ENCODE data around the gene SFMBT1.

SFMBT1 gene

GRCh38 chr3:52959773-52960172 is 86.1 kb downstream of the SFMBT1 start:
- peaks cover 47% of the 10 kb centered on the region for H3K4me1 Mint-ChIP-seq
- H3K9me3 Mint-ChIP-seq = peaks cover 3% of the 10 kb centered on the region
- peaks cover 29% of the 10 kb centered on the region for H3K36me3 Mint-ChIP-seq
- no peaks in the 10 kb centered on the region for H3K27me3 Mint-ChIP-seq
- H3K4me3 Mint-ChIP-seq = no peak overlapping the region
- ATAC-seq = no peak
- peak overlapping the region; percentile 22 for H3K27ac Mint-ChIP-seq

GRCh38 chr3:52939600-52939999 is 106.3 kb downstream of the SFMBT1 start:
- Mint-ChIP-seq H3K27ac (no peak overlapping the region), H3K4me3 (no peak overlapping the region), H3K9me3 (no peaks in the 10 kb centered on the region)

DNA sequence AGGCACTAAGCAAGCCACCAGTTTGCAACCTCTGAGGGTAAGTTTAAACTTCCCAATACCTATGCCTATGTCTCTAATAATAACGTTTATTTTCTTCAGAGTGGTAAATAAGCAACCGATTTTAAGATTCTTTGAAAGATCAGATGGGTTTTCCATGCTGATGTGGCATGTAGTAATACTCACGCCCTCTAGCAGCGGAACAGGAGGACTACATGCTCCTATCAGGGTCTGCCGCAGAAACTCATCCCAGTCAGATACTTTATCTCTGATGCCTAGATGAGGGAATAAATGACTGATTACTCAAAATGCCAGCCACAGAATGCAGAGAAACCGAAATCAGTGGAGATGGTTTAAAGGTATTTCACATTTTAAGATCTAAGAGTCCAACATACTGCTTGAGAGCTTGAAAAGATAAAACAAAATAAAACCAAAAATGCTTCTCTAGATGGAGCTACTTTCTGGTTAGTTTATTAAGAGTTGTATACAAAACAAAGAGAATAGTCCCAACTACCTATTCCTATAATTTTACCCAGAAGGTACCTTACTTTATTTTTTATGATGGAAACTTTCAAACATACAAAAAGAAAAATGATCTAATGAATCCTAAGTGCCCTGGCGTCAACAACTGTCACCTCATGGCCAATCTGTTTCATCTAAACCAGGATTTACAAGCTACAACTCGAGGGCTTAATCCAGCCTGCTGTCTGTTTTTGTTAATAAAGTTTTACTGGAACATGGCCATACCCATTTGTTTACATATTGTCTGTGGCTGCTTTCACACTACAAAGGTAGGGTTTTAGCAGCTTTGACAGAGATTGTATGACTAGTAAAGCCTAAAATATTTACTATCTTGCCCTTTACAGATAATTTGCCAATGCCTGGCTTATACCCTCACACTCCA is 111.0 kb downstream of the SFMBT1 start:
- Mint-ChIP-seq H3K9me3 (no peaks in the 10 kb centered on the region), H3K4me1 (peaks cover 22% of the 10 kb centered on the region), H3K27ac (peak overlapping the region; percentile 29), H3K36me3 (peaks cover 22% of the 10 kb centered on the region), H3K4me3 (no peak overlapping the region), H3K27me3 (no peaks in the 10 kb centered on the region)
- ATAC-seq = peak; percentile 78

More at GRCh38 chr3:52939600-52939999, 106.3 kb downstream of the SFMBT1 start:
- no peak for ATAC-seq
- no peaks in the 10 kb centered on the region for H3K27me3 Mint-ChIP-seq
- H3K36me3 Mint-ChIP-seq = peaks cover 15% of the 10 kb centered on the region
- peaks cover 5% of the 10 kb centered on the region for H3K4me1 Mint-ChIP-seq

DNA sequence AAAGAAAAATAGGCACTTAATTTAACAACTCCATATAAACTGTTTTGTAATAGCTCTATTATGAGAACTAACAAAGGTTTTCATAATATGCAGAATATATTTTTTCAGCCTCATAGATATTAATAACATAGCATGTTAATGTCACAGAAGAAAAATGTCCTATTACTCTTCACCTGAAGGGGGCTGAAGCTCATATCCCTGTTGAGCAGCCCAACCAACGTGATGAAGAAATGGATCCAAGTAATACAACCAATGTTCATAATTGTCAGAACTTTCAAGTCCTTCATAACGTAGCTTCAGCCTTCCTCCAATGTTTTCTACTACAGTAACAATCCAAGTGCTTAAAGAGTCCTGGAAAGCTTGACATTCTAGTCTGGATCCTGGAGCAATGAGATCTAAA is 114.0 kb downstream of the SFMBT1 start:
- Mint-ChIP-seq H3K4me1 (peaks cover 25% of the 10 kb centered on the region), H3K9me3 (no peaks in the 10 kb centered on the region), H3K4me3 (no peak overlapping the region), H3K27me3 (no peaks in the 10 kb centered on the region), H3K36me3 (peaks cover 29% of the 10 kb centered on the region), H3K27ac (peak overlapping the region; percentile 82)
- ATAC-seq = no peak

- peaks cover 33% of the 10 kb centered on the region for H3K36me3 Mint-ChIP-seq
Observed at GRCh38 chr3:52931328-52931727, 114.5 kb downstream of the SFMBT1 start.

DNA sequence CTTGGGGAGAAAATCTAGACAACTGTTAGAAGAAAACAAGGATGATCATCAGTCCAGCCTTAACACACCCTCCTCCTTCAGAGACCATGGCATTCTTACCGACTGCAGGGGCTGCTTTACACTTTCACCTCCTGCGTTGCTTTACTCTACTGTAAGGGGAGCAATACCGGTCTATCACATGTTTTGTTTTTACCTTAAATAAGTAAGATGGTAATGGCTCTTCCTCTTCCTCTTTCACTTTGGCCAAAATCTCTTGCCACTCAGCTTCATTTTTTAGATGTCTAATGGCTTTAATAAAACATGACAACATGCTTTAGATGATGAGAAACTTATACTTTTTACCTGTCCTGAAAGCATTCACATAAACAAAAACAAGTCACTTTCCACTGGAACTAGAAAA is 115.1 kb downstream of the SFMBT1 start:
- Mint-ChIP-seq H3K27me3 (no peaks in the 10 kb centered on the region), H3K4me3 (peak overlapping the region; percentile 5), H3K27ac (peak overlapping the region; percentile 82), H3K36me3 (peaks cover 33% of the 10 kb centered on the region), H3K4me1 (peaks cover 25% of the 10 kb centered on the region), H3K9me3 (no peaks in the 10 kb centered on the region)
- no peak for ATAC-seq

More at GRCh38 chr3:52931328-52931727, 114.5 kb downstream of the SFMBT1 start:
- no peak for ATAC-seq
- Mint-ChIP-seq H3K9me3 (no peaks in the 10 kb centered on the region), H3K4me3 (no peak overlapping the region), H3K4me1 (peaks cover 25% of the 10 kb centered on the region), H3K27ac (peak overlapping the region; percentile 82), H3K27me3 (no peaks in the 10 kb centered on the region)

GRCh38 chr3:52926554-52926953 is 119.3 kb downstream of the SFMBT1 start:
- Mint-ChIP-seq H3K36me3 (peaks cover 52% of the 10 kb centered on the region), H3K4me1 (peaks cover 17% of the 10 kb centered on the region), H3K27me3 (no peaks in the 10 kb centered on the region), H3K9me3 (no peaks in the 10 kb centered on the region), H3K4me3 (no peak overlapping the region), H3K27ac (no peak overlapping the region)
- no peak for ATAC-seq

DNA sequence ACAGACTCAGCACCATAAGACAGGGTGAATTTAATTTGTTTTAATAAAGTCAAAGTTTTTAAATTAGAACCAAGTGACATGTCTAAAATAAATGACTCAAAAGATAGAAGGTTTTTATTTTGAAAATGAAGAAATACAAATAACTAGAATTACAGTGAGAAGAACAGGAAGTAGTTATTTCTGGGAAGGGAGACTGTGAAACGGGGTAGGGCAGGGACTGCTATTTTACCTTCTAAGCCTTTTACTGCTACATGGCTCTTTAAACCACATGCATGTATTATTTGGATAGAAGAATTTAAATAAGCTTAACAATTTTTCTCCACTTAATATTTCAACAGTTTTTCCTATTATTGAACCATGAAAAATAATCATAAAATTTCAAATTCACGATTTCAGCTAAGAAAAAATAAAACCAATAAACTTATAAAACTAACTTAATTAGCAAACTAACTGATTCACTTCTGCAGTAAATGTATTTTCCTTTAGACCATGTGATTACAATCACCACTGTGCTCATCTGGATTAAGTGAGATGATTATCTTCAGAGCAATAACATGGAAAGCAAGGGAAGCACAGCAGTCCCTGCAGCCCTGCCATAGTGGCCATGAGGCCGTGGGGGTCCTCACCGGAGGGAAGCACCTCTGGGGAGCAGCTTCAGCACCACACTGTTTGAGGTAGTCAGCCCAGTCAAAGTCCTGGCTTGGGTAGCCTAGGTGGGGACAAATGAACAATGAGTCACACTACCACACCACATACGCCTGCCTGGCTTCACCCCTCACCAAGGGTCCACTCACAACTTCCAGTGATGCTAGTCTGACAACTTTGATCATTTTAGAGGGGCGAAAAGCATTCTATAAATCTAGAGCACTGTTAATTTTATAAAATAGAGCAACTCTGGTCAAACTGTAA is 120.2 kb downstream of the SFMBT1 start:
- H3K4me1 Mint-ChIP-seq = peaks cover 8% of the 10 kb centered on the region
- H3K9me3 Mint-ChIP-seq = no peaks in the 10 kb centered on the region
- peaks cover 47% of the 10 kb centered on the region for H3K36me3 Mint-ChIP-seq
- no peak overlapping the region for H3K27ac Mint-ChIP-seq
- no peaks in the 10 kb centered on the region for H3K27me3 Mint-ChIP-seq
- no peak overlapping the region for H3K4me3 Mint-ChIP-seq
- no peak for ATAC-seq

DNA sequence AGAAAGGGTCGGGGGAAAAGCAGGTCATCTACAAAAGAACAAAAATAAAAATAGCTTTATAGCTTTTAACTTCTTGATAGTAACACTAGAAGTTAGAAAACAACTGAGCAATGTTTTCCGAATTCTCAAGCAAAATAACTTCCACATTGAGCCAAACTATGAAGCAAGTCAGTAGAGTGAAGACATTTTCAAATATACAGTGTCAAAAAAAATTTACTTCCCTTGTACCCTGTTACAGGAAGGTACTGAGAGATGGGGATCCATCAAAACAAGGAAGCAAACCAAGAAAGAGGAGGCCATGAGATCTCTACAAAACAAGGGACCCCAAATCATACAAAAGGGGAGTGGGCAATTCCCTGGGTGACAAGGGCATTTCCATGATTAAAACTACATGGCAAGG is 121.9 kb downstream of the SFMBT1 start:
- Mint-ChIP-seq H3K27ac (no peak overlapping the region), H3K4me1 (no peaks in the 10 kb centered on the region), H3K27me3 (no peaks in the 10 kb centered on the region), H3K4me3 (no peak overlapping the region), H3K9me3 (no peaks in the 10 kb centered on the region), H3K36me3 (peaks cover 54% of the 10 kb centered on the region)
- ATAC-seq = no peak

DNA sequence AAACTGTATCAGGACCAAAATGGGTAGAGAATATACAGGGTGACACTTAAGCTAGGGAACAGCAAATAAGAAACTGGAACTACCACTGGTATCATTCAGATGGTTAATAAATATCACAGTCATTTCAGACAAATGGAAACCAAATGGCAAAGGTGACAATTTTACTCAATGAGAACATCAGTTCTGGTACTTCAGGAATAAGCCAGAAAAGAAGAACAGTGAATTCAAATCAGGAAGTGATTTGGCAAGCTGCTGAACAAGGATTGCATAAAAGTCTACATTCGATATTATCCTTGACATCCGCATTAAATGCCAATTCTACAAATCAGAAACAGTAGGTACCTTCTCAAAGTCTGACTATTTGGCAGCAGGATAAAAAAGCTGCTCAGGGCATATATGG is 125.0 kb downstream of the SFMBT1 start:
- Mint-ChIP-seq H3K4me1 (no peaks in the 10 kb centered on the region), H3K27ac (no peak overlapping the region), H3K4me3 (no peak overlapping the region), H3K36me3 (peaks cover 55% of the 10 kb centered on the region), H3K27me3 (no peaks in the 10 kb centered on the region), H3K9me3 (no peaks in the 10 kb centered on the region)
- ATAC-seq = no peak

GRCh38 chr3:52917044-52917443 is 128.8 kb downstream of the SFMBT1 start:
- H3K36me3 Mint-ChIP-seq = peaks cover 35% of the 10 kb centered on the region
- H3K4me3 Mint-ChIP-seq = no peak overlapping the region
- H3K27me3 Mint-ChIP-seq = no peaks in the 10 kb centered on the region
- no peaks in the 10 kb centered on the region for H3K4me1 Mint-ChIP-seq
- no peak overlapping the region for H3K27ac Mint-ChIP-seq
- H3K9me3 Mint-ChIP-seq = no peaks in the 10 kb centered on the region
- ATAC-seq = no peak

DNA sequence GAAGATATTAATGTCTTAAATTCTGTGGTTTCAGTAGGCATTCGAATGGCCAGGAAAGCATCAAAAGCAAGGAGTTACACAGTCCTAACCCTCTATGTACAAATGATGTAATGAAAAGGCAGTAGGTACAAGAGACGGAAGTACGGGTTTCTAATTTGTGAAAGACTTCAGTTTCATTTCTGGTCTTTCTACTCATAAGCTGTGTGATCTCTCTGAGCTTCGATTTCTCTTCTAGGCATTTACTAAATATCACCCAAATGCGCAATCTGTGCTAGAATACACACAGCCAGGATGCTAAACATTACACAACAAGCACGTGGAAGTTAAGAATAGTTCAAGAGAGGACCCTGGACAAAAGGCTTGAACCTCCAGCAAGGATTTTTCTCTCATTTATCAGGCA is 130.6 kb downstream of the SFMBT1 start:
- ATAC-seq = no peak
- Mint-ChIP-seq H3K36me3 (peaks cover 36% of the 10 kb centered on the region), H3K27me3 (no peaks in the 10 kb centered on the region), H3K9me3 (no peaks in the 10 kb centered on the region), H3K4me1 (no peaks in the 10 kb centered on the region), H3K27ac (no peak overlapping the region), H3K4me3 (no peak overlapping the region)

DNA sequence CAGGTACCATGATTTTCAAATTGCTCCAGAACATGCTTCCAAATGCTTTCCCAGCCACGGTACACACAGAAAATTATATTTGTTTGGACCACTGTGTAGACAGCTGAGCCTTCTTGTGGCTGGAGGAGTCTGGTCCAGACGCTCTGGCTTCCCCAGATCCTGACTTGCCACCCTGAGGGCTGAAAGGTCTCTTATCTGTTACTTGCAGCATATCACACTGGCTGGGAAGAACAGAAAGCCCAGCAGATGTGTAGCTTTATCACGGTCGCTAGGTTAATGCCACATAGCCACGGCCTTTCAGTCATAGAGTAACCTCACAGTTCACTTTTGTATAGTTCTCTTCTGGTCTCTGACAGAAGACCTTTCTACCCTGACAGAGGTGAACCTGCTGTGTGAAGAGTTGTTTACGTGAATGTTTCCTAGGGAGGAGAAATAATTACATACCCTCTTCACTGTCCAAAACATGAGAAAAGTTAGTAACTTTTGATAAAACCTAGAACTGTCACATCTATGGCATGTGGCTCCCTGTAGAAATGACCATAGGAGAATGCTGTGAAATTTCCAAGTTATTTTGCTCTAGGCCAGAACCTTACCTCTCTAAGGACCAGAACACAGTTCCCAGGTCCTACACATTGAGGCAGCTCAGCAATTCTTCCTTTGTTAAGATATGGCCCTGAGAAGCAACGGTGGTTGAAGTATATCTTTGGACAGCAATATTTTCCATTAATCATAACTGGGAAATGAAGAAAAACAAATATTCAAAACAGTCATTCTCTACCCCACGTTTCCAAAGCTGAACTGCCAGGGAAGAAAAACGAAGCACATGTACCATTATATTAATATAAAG is 132.8 kb downstream of the SFMBT1 start:
- Mint-ChIP-seq H3K9me3 (no peaks in the 10 kb centered on the region), H3K36me3 (peaks cover 25% of the 10 kb centered on the region), H3K27me3 (no peaks in the 10 kb centered on the region), H3K4me1 (no peaks in the 10 kb centered on the region), H3K27ac (no peak overlapping the region), H3K4me3 (no peak overlapping the region)
- no peak for ATAC-seq

- H3K36me3 Mint-ChIP-seq = peaks cover 24% of the 10 kb centered on the region
- H3K4me3 Mint-ChIP-seq = no peak overlapping the region
- no peaks in the 10 kb centered on the region for H3K27me3 Mint-ChIP-seq
- ATAC-seq = no peak
- no peaks in the 10 kb centered on the region for H3K4me1 Mint-ChIP-seq
- H3K9me3 Mint-ChIP-seq = no peaks in the 10 kb centered on the region
- H3K27ac Mint-ChIP-seq = no peak overlapping the region
Observed at GRCh38 chr3:52910823-52911222, 135.1 kb downstream of the SFMBT1 start.

DNA sequence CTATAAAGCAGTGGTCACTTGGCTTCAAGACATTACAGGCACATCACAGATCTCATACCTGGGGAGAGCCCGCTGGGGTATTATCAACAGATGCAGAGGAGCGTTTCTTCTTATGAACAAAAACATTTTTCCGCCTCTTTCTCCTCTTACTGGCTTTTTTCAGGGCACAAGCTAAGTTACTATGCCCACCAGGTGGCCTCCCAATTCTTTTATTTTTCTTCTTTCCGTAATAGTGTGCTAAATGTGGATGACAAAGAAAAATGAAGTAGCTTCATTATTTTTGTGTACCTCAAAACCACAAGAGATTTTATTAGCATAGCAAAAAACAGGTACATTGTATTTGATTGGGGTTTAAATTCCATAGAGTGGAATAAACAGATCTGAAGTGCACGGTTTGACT is 138.4 kb downstream of the SFMBT1 start:
- ATAC-seq = no peak
- H3K27me3 Mint-ChIP-seq = no peaks in the 10 kb centered on the region
- H3K27ac Mint-ChIP-seq = no peak overlapping the region
- no peaks in the 10 kb centered on the region for H3K9me3 Mint-ChIP-seq
- H3K36me3 Mint-ChIP-seq = peaks cover 37% of the 10 kb centered on the region
- no peaks in the 10 kb centered on the region for H3K4me1 Mint-ChIP-seq
- H3K4me3 Mint-ChIP-seq = no peak overlapping the region

All from stimulated activated memory B cell treated with anti-CD40 and anti-IgM and Interleukin-4, amounts not matched to agents 10 μg/mL and 1 μg/mL and 100 μg/mL, for 72 hours (primary cell).